Measurements from ENCODE around the gene NUP160. TPM values are rescaled to one million over a fixed set of nuclear protein-coding genes. Genes with fewer than 3 reads are reported as not detected.
A peak's percentile ranks its signal among the peaks of the same experiment; 100 is the strongest.
"Not testable (repeated sequence)": the region's sequence is repeated elsewhere in the genome, so short reads cannot be mapped to it uniquely, and the experiment has no call there.

Gene NUP160
- total RNA-seq, 1 donor from 2014 or later: 17.1 TPM

- no peak for DNase-seq (ENCODE audit: low read depth)
These were observed 47.4 kb downstream of the NUP160 start for GRCh38 chr11:47800759-47801158.

- peak; percentile 13 for DNase-seq (ENCODE audit: low read depth)
These were observed 50.5 kb downstream of the NUP160 start for GRCh38 chr11:47797633-47798032.

- DNase-seq (ENCODE audit: low read depth): peak; percentile 27
These were observed 56.2 kb downstream of the NUP160 start for GRCh38 chr11:47791774-47792430.

DNA sequence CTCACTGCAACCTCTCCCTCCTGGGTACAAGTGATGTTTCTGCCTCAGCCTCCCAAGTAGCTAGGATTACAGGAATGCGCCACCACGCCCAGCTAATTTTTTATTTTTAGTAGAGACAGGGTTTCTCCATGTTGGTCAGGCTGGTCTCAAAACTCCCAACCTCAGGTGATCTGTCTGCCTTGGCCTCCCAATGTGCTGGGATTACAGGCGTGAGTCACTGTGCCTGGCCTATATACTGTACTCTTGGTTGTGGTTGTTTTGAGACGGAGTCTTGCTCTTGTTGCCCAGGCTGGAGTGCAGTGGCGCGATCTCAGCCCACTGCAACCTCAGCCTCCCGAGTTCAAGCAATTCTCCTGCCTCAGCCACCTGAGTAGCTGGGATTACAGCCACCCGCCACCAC, 58.1 kb downstream of the NUP160 start:
- DNase-seq (ENCODE audit: low read depth): not testable (repeated sequence)

GRCh38 chr11:47788181-47788580, 60.0 kb downstream of the NUP160 start:
- no peak for DNase-seq (ENCODE audit: low read depth)

- DNase-seq (ENCODE audit: low read depth): peak; percentile 24
These were observed 61.8 kb downstream of the NUP160 start for GRCh38 chr11:47786373-47786772.

GRCh38 chr11:47784785-47785381, 63.3 kb downstream of the NUP160 start:
- no peak for DNase-seq (ENCODE audit: low read depth)

GRCh38 chr11:47783087-47783610, 65.0 kb downstream of the NUP160 start:
- no peak for DNase-seq (ENCODE audit: low read depth)

DNA sequence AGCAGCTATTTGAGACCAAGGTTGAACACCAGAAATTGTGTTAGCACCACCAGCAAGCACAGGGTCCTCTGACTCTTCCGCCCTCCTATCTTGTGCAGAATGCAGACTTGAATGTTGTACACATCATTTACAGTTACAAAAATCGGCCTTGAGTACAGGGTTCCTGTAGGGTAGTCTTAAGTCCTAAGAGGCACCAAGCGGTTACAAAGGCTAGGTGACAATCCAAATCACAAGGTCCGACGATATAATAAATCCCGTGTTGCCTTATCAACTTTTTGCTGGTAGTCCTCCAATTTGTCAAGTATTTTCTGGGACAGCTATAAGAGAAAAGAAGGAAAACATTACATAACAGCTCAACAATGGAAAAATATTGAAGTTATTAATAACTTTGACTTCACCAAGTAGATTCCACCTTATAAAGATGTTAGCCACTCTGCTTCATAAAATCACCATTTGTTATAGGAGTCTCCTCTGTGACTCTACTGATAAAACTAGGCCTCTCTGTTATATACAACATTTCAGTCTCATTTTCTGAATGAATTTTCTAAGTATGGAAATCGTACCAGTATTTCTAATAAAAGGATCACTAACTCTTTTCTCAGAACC, 69.2 kb downstream of the NUP160 start:
- no peak for DNase-seq (ENCODE audit: low read depth)

DNA sequence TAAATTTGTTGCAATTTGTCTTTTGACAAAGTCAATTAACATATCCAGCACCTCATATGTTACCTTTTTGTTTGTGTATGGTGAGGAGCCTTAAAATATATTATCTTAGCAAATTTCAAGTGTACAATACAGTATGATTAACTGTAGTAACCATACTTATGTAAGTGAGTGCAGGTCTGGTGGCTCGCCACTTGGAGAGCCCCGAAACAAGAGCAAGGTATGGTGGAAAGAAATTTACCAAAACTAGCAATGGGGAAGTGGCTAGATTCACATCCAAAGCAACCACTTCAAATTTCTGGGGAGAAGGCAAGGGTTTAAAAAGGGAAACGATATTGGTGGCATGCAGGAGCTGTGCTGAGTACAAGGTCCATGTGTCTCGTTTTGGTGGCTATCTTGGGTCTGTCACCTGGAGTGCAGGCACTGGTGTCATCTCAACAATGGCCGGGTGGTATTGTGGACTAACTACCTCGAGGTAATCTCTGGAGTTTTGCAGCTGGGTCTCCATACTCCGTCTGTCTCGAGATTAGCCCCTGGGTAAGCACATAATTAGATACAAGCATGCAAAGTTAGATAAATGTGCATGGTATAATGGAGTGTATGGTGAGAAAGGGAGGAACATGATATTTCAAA, 72.8 kb downstream of the NUP160 start:
- DNase-seq (ENCODE audit: low read depth): no peak

GRCh38 chr11:47773882-47774281, 74.3 kb downstream of the NUP160 start:
- no peak for DNase-seq (ENCODE audit: low read depth)

GRCh38 chr11:47769556-47769955, 78.6 kb downstream of the NUP160 start:
- DNase-seq (ENCODE audit: low read depth): not testable (repeated sequence)

DNA sequence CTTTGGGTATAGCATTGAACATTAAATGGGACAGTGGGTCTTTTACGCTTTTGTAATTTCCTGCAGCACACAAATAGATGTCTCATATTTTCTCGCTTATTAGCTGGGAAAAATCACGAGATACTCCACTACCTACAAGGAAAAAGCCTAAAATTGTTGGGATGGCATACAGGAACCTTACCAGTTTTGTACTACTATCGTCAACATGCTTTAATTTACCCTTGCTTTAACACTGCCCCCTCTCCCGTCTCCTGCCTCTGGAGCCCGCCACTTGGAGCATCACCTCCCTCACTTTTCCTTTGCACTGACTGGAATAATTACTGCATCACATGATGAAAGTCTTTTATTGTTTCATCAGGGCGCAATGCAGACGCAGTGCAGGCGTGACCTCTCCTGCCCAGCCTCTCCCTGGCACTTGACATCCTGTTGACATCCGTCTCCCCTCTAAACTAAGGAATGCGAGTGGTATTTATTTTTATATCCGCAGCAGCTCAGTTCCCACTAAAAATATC, 80.0 kb downstream of the NUP160 start:
- peak; percentile 93 for DNase-seq (ENCODE audit: low read depth)

- DNase-seq (ENCODE audit: low read depth): peak; percentile 66
These were observed 81.5 kb downstream of the NUP160 start for GRCh38 chr11:47766509-47767227.

DNA sequence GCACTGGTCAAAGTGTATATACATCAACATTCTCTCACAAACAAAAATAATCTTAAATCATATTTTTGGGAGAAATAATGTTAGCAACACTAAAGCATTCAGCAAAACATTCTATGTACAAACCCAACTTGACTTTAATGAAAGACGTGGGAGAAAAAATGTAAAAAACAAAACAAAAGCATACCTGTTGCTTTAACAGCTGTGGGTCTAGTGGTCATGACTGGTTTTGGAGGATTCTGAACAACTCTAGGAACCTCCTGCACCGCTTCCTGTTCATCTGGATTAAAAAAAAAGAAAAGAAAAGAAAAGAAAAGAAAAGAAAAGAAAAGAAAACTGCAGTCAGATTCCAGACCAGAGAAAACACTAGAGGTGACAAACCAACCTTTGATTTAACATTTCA, 83.1 kb downstream of the NUP160 start:
- peak; percentile 5 for DNase-seq (ENCODE audit: low read depth)

DNA sequence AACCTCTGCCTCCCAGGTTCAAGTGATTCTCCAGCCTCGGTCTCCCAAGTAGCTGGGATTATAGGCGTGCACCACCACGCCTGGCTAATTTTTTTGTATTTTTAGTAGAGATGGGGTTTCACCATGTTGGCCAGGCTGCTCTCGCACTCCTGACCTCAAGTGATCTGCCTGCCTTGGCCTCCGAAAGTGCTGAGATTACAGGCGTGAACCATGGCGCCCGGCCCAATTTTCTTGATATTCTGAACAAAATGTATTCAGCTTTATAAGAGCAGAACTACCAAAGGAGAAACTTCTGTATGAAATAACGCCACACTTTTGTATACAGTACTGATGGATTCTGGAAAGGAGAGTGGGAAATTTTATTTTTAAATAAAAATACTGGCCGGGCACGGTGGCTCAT, 88.9 kb downstream of the NUP160 start:
- DNase-seq (ENCODE audit: low read depth): not testable (repeated sequence)

- DNase-seq (ENCODE audit: low read depth): no peak
These were observed 91.9 kb downstream of the NUP160 start for GRCh38 chr11:47756208-47756607.

DNA sequence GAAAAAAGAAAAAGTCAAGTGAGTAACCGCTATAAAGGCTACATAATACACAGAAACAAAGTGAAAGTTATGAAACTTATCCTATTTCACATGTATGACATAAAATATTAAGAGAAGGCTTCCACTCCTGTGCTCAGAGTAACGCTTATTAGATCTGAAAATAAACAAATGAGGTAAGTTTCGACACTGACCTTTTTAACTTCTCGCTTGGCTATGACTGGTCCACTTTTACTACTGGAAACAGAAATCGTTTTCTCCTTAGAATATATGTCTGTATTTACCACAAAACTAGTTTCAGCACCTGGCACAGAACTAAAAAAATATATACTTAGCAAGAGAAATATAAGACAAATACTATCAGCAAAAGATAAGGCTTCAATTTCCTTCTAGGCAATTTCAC, 97.4 kb downstream of the NUP160 start:
- no peak for DNase-seq (ENCODE audit: low read depth)

GRCh38 chr11:47742494-47742893, 105.7 kb downstream of the NUP160 start:
- DNase-seq (ENCODE audit: low read depth): not testable (repeated sequence)

- DNase-seq (ENCODE audit: low read depth): not testable (repeated sequence)
These were observed 110.3 kb downstream of the NUP160 start for GRCh38 chr11:47737817-47738216.

DNA sequence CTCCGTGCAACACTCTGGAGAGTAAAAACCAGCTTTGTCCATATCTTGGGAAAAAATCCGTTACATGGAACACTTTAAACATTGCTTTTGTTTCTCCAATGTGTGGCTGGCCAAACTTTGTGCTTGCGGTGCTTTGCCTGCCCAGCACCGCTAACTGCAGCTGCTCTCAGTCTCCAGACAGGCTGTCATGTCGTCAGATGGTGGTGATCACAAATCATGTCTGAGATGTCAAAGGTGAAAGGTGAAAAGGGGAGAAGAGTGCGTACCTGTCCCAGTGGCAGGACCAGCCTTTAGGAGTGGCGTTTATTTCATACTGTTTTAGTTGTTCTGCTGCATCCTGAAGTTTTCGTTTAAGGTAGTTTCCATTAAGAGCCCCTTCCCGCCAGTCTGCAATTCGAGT, 115.9 kb downstream of the NUP160 start:
- no peak for DNase-seq (ENCODE audit: low read depth)
